ENCODE results near the gene SLC22A15. TPM values are rescaled to one million over a fixed set of nuclear protein-coding genes. Genes with fewer than 3 reads are reported as not detected.

SLC22A15 gene
- total and polyA plus RNA-seq, 2 experiments from 2014 or later = 2.7 to 3.8 TPM

- Mint-ChIP-seq H3K4me3 (no peak overlapping the region), H3K36me3 (ENCODE audit: low read depth) (no peaks in the 10 kb centered on the region), H3K27me3 (ENCODE audit: insufficient read depth, low read depth, poor library complexity) (peaks cover 4% of the 10 kb centered on the region), H3K9me3 (no peaks in the 10 kb centered on the region), H3K27ac (no peak overlapping the region), H3K4me1 (peaks cover 23% of the 10 kb centered on the region)
- Histone ChIP-seq H3K36me3 (ENCODE audit: insufficient read depth) (no peaks in the 10 kb centered on the region), H3F3A (replicated peaks; ENCODE audit: low read depth) (no peaks in the 10 kb centered on the region), H3K4me1 (ENCODE audit: insufficient read depth) (peaks cover 23% of the 10 kb centered on the region), H3K4me3 (no peak overlapping the region), H3K27me3 (ENCODE audit: insufficient read depth) (no peaks in the 10 kb centered on the region), H3K79me2 (replicated peaks; ENCODE audit: insufficient read depth) (no peaks in the 10 kb centered on the region), H3K4me2 (no peak overlapping the region), H3K27ac (ENCODE audit: low read depth) (no peak overlapping the region), H4K20me1 (replicated peaks; ENCODE audit: insufficient read depth) (no peaks in the 10 kb centered on the region), H2AFZ (no peak overlapping the region), H3K9me2 (ENCODE audit: insufficient read depth) (peaks cover 7% of the 10 kb centered on the region; the same call in 1 of the 2 replicates)
- DNase-seq (ENCODE audit: low spot score) = no peak
- ATAC-seq = no peak
- TF ChIP-seq EZH2 (IDR thresholded peaks at IDR 0.05; ENCODE audit: low read depth, unreplicated experiment) (no peak), JUNB (IDR thresholded peaks at IDR 0.05; ENCODE audit: unreplicated experiment) (no peak), CREB1 (CRISPR knock-in tag; IDR thresholded peaks at IDR 0.05; ENCODE audit: low read depth) (no peak), ZNF462 (CRISPR knock-in tag; IDR thresholded peaks at IDR 0.05) (no peak), ZNF114 (CRISPR knock-in tag; IDR thresholded peaks at IDR 0.05) (no peak), EZH2phosphoT487 (IDR thresholded peaks at IDR 0.05; ENCODE audit: unreplicated experiment) (no peak), STAT1 (IDR thresholded peaks at IDR 0.05; ENCODE audit: unreplicated experiment) (no peak), CTCF (conservative IDR thresholded peaks at IDR 0.05; ENCODE audit: low read depth in 2 of 2) (no peak), ZNF331 (CRISPR knock-in tag; IDR thresholded peaks at IDR 0.05; ENCODE audit: low read depth) (no peak), REST (IDR thresholded peaks at IDR 0.05; ENCODE audit: unreplicated experiment) (no peak), NANOG (IDR thresholded peaks at IDR 0.05; ENCODE audit: borderline replicate concordance) (no peak)
Observed at GRCh38 chr1:115933625-115934024, 42.7 kb upstream of the SLC22A15 start.

Data from GM23338 (cell line).